PC-3 (cell line): Measurements from ENCODE around the gene ARL16.

Source experiments
- EZH2 ChIP-seq: fragments of 300-600 bp; sonication (generic); IDR thresholded peaks from one replicate; pipeline ENCODE4 v1.6.1; 2017; ENCODE audit warnings: antibody characterized with exemption, mild to moderate bottlenecking, low read length; ENCODE audit not compliant: unreplicated experiment
- EZH2phosphoT487 ChIP-seq: fragments of 300-600 bp; sonication (generic); IDR thresholded peaks from 2 replicates; pipeline ENCODE4 v1.6.1; 2018; ENCODE audit warnings: mild to moderate bottlenecking, antibody characterized with exemption, low read length, borderline replicate concordance
- TF ChIP-seq, protein P1 (sequence below): fragments of 300-600 bp; sonication (generic); conservative IDR thresholded peaks from 2 replicates; pipeline ENCODE4 v1.5.1; 2017; ENCODE audit warnings: antibody characterized with exemption, low read depth, mild to moderate bottlenecking, low read length

DNA sequence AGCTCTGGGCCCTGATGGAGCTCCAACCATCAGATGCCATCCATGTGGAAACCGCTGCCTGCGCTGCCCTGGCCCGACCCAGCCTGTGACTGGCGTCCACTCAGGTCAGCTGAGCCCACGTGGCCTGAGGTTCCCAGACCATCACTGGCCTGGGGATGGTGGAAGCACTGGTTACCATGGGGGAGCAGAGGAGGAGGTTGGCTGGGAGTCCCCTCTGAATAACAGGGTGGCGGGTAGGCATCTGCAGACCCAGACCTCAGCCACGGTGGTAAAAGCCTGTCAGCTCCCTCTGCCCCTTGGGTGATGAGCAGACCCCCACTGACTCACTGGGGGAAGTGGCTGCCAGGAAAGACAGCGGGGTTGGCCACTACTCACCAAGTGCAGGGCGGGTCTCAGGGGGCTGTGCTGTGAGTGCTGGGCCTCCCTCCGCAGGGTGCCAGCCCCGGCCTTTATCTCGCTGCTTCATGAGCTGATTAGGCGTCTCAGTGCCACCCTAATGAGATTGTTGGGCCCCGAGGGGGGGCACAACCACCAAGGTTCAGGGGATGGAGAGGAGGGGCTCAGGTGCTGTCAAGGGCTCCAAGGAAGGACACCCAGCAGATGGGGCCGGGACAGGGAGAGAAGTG, 27.4 kb downstream of the ARL16 start, which contains the start of gene PDE6G:
- TF ChIP-seq, protein P1, sequence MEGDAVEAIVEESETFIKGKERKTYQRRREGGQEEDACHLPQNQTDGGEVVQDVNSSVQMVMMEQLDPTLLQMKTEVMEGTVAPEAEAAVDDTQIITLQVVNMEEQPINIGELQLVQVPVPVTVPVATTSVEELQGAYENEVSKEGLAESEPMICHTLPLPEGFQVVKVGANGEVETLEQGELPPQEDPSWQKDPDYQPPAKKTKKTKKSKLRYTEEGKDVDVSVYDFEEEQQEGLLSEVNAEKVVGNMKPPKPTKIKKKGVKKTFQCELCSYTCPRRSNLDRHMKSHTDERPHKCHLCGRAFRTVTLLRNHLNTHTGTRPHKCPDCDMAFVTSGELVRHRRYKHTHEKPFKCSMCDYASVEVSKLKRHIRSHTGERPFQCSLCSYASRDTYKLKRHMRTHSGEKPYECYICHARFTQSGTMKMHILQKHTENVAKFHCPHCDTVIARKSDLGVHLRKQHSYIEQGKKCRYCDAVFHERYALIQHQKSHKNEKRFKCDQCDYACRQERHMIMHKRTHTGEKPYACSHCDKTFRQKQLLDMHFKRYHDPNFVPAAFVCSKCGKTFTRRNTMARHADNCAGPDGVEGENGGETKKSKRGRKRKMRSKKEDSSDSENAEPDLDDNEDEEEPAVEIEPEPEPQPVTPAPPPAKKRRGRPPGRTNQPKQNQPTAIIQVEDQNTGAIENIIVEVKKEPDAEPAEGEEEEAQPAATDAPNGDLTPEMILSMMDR, result no peak
- TF ChIP-seq EZH2, result no peak
- no peak for TF ChIP-seq EZH2phosphoT487
